HG03139 (cell line): Measurements from ENCODE around the gene PER3.

ENCODE experiments used
- ATAC-seq: cut with Tn5 transposase; IDR thresholded peaks from one replicate; pipeline ENCODE4 v1.9.1; 2021; ENCODE audit not compliant: unreplicated experiment

The PER3 gene

DNA sequence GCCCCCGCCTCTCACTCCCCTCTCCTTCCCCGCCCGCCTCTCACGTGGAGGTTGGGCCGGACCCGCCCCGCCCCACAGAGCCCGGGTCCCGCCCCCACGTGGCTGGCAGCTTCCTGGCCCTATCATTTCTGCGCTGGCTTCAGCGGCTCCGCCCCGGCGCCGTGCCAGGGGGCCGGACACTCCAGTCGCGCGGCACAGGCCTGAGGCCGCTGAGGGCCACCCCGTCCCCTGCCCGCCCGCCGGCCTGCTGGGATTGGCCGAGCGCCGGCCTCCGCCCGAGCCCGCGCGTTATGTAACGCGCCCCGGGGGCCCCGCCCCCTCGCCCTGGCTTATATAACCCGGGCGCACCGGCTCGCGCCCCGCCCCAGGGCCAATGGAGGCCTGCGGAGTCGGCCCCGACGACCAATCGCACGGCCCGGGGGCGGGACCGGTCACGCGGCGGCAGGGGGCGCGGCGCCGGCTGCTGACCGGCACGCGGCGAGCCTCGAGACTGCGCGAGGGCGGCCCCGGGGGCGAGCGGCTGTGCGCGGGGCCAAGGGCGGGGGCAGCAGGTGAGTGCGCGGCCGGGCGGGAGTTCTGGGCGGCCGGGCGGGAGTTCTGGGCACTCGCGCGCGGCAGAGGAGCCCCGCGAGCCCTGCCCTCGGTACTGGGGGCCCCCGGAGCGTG is at the start of gene PER3:
Gene PER3, plus strand, starts transcription at position 466 of the 666 bp plus-strand sequence. CDS start 587 bp downstream, outside the sequence.
- peak; percentile 89 for ATAC-seq

- ATAC-seq = no peak
Observed at GRCh38 chr1:7738044-7738443, 46.0 kb upstream of the PER3 start.

- no peak for ATAC-seq
Observed at GRCh38 chr1:7743346-7743745, 40.7 kb upstream of the PER3 start.

DNA sequence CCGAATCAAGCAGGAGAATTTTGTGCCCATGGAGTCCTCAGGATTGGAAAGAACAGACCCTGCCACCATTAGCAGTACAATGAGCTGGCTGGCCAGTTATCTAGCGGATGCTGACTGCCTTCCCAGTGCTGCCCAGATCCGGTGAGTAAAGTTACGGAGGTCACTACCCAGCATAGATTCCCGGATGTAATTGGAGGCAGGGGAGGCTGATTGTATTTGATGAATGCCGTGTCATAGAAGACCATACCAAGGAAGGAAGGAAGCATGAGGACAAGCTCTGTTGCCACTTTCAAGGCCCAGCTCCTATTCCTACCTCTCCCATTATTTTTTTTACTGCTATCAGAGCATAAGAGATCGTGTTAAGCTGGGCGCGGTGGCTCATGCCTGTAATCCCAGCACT is 39.2 kb upstream of the PER3 start:
- ATAC-seq = no peak

GRCh38 chr1:7745783-7746182 is 38.3 kb upstream of the PER3 start:
- ATAC-seq = no peak

DNA sequence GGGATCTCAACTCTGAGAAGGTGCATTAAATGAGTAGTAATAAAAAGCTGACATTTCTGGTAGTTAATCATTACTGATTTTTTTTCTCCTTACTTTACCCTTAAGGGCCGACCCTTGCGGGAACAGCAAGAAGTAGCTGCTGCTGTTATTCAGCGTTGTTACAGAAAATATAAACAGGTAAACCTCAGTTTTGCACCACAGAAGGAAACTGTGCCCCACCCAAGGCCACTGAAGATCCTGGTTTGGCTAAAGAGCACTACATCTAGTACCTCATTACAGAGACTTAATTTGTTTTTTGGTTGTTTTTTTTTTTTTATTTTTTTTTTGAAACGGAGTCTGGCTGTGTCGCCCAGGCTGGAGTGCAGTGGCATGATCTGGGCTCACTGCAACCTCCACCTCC is 36.5 kb upstream of the PER3 start:
- no peak for ATAC-seq

- no peak for ATAC-seq
Observed at GRCh38 chr1:7749126-7749525, 35.0 kb upstream of the PER3 start.

DNA sequence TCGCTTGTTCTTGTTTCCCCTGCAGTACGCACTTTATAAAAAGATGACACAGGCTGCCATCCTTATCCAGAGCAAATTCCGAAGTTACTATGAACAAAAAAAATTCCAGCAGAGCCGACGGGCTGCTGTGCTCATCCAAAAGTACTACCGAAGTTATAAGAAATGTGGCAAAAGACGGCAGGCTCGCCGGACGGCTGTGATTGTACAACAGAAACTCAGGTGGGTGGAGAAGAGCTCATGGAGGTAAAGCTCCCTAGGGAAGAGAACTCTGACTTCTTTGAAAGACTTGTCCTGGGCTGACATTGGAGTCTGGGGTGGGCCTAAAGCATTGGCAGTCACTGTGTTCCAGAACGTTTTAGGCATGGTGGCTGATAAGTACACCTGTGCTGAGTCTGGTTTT is 32.9 kb upstream of the PER3 start:
- ATAC-seq = no peak

DNA sequence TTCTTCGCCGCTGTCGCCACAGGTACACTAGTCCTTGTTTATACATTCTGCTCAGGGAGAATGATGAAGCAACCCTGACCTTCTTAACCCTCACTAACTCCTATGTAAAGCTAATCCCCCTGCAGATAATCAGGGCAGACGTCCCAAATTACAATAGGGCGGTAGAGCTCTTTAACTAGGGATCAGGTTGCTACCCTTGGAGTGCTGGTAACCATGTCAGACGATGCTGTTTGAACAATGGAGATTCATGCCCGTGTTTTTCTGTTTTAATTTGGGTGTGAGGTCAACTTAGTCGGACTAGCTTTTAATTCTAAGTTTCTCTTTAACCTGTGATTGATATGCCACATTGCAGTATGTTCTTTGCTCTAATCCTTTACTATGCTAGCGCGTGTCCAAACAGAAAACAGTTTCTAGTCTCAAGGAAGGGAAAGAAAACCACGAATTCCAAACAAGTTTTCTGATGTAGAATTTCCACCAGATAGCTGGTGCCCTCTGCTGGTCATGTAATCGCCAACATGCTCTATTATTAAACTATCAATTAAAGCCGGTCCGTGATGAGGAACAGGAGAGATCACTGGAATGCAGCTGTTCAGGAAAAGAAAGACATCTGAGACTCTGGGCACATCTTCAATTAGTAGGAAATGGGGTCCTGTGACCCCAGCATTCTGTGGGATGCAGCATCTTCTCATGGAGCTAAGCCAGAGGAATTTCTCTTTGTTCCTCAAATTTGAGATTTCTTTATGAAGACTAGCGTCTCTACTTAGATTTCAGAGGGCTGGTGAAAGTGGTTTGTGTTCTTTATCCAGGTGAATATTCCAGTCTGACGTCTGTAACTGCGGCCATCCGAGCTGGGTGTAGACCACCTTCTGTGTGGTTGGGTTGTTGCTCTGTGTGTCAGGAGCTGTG is 31.3 kb upstream of the PER3 start:
- no peak for ATAC-seq

DNA sequence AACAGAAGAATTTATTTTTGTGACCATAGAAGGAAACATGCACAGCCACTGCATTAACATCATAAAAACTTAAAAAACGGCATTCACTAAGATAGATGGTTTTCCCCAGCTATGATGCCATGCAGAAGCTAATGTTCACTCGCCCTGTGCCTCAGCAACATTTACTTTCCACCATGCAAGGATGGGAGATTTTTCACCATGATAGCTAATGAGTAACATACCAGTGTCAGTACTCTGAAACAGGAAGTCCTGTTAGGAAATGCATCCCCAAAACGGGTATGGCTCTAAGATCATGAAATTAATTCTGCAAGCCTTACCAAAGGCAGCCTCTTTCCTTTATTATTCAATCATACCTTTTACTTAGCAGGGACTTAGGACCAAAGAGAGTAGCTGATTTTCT is 30.4 kb upstream of the PER3 start:
- no peak for ATAC-seq

- ATAC-seq = no peak
Observed at GRCh38 chr1:7754234-7754633, 29.9 kb upstream of the PER3 start.

DNA sequence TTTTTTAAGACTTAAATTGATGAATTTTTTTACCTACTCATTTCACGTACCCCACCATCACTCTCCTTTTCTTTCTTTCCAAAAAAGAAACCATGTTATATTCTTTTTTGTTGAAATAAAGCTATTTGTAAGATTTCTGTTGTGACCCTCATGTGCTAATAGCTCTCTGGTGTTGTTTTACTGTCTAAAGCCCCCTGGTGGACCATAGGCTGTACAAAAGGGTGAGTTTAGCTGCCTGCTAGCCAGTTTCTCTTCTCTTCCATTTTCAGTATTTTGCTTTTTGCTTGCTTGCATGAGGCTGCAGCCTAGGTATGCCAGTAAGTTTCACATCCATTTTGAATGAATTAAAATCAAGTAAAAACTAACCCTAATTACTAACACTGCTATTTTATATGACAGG is 28.6 kb upstream of the PER3 start:
- no peak for ATAC-seq

GRCh38 chr1:7760245-7760644 is 23.8 kb upstream of the PER3 start:
- no peak for ATAC-seq

- ATAC-seq = no peak
Observed at GRCh38 chr1:7761103-7761502, 23.0 kb upstream of the PER3 start.

- no peak for ATAC-seq
Observed at GRCh38 chr1:7767176-7767575, 16.9 kb upstream of the PER3 start.

GRCh38 chr1:7768583-7768982 is 15.5 kb upstream of the PER3 start:
- no peak for ATAC-seq

DNA sequence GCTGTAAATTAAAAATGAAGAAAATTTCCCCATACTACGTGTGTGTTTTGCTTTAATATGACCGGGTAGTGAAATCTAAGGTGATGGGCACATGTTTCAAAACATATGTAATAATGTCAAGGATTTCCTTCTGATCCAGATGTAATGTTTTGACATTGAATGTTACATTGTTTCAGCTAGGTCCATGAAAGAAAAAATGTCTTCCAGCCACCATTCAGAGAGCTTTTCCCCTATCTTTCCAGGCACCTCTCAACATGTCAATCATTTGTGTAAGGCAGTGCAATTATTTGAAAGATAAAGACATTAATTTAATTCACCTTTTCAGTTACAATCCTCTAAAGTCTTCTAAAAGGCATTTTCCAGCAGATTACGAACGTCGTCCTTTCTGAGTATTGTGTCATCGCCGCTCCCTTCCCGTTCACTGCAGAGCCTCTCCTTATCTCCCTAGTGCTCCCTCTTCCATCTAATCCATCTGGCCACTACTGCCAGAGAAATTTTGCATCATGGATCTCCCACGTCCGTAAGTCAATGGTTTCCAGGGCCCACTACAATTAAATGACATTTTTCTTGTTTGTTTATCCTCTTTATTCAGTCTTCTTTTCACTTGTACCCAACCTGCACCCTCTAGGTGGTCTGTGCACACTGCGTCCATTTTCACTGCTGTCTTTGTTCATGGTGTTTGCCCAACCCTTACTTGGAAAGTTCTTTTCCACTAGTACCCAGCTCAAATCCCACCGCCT is 14.2 kb upstream of the PER3 start:
- ATAC-seq = no peak

DNA sequence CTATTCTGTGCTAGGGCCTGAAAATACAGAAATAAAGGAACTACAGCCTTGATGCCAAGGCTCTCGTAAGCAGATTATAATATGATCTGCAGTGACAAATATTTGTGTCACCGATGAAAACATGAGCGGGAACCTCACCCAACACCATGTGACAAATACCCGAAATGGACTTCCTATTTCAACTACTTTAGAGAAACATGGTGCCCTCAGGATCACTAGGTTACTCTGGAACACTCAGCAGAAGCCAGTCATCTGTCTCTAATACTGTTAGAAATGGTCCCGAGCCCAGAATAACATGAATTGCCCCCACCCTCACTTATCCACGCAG is 13.5 kb upstream of the PER3 start:
- ATAC-seq = no peak

- peak; percentile 75 for ATAC-seq
Observed at GRCh38 chr1:7770997-7771822, 12.9 kb upstream of the PER3 start, which contains the start of gene VAMP3. VAMP3 (plus strand) TSS chr1:7771296; CDS start chr1:7771384, 88 bp downstream.

DNA sequence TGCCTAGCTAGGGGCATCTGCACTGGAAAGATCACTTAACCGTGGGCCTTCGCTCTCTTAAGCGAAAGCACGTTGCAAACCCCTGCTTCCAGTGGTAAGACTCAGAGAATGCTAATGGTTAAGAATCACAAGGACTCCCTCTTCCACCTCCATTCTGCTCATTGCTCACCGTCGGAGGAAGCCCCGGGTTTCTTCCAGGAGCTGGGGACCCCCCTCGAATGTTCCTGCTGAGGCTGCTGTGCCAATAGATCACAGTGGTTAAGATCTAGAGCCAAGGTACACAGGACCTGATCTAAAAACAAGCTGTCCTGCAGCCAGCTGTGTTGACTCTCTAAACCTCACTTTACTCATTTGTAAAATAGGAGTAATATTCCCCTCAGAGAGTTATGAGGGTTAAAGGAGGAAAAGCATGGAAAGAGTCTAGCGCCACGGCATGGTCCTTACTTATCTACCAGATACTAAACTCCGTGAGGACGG is 12.2 kb upstream of the PER3 start:
- peak; percentile 20 for ATAC-seq

DNA sequence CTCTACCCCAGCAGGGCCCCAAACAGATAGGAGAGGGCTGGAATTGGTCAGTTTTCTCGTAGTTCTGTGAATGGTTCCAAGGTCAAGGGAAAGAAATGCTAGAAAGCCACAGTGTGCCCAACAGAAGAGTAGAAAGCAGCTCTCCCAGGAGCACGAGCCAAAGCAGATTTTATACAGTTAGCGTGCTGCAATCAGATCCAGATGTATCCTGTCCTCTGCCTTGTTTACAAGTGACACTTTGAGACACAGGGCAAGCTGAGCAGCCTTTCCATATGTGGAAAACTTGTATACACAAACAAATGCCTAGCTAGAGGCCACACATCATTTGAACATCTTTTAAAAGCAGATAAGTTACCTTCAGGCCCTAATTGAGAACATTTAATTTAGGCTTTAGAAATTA is 6.5 kb upstream of the PER3 start:
- no peak for ATAC-seq
